GM21576 (cell line): Measurements from ENCODE around the gene TWF1.
"Not testable (repeated sequence)": the region's sequence is repeated elsewhere in the genome, so short reads cannot be mapped to it uniquely, and the experiment has no call there.

Experiments used
- ATAC-seq: cut with Tn5 transposase; IDR thresholded peaks from one replicate; pipeline ENCODE4 v1.9.1; 2021; ENCODE audit warnings: mild to moderate bottlenecking, moderate library complexity; ENCODE audit not compliant: unreplicated experiment

Gene TWF1

DNA sequence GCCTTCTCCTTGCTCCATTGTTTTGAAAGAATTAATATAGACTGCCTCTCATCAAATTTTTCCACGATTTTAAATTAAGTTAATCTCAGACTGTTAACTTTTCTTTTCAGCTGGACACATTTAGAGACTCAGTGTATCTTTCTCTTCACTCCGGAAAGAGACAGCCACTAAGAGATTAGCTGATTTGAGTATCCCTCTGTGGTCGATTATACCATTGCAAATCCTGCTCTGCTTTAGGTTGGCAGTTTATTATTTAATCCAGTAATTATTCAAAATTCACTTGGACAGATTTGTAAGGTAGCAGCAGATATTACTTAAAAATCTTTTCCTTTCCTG is 588 bp upstream of the TWF1 start:
- no peak for ATAC-seq

DNA sequence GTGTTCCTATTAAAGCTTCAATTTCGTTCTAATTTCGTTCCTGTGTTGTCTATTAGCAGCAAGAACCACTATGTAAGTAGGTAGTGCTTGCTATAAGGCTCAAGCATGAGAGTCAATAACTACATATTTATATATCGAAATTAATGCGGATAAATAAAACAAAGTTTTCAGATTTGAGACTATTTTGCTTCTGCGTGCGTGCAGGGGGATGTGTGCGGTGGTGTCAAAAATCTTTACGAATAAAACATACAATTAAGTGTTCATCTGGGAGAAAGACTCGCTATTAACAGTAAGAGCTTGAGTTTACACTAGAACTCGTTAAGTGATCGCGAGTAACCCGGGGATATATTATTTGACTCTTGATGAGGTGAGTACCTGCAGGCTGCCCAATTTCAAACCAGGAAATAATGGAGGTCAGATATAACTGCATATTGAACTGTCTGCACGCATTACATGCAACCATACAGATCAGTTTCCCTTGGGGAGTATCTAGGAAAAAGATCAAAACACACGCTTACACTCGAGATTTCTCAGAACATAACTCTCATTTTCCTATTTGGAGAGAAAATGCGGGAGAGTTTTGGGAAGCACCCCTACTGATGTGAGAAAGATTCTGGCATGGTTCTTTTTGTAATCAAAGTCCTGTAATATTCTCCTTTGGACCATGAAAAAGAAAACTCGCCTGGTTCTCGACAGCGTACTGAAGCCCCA is 813 bp downstream of the TWF1 start:
- no peak for ATAC-seq

DNA sequence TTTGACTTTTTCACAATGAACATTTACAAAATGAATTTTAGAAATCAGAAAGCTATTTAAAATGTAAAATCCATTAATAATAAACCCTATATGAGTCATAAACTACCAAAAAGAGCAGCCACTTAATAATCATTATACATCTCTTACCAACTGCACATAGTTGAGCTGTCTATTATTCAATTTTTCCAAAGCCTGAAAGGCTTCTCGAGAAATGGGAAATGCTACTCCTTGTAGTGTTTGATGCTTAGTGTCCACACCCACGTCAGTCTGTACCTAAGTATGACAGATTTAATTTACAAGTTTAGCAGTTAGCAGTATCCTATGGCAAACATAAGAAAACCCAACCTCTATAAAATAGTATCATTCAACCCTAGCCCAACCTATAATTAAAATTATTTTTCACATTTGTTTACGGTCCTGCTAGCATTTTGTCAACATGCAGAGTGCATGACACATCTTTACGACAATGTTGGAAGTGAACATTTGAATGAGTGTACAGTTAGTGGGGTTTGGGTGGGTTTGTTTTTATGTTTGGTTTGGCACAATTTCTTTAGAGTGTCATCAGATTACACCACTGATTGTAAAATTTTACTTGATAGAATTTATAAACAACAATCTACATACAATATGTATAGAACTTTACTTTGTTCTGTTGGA is 8.4 kb downstream of the TWF1 start:
- ATAC-seq = no peak

DNA sequence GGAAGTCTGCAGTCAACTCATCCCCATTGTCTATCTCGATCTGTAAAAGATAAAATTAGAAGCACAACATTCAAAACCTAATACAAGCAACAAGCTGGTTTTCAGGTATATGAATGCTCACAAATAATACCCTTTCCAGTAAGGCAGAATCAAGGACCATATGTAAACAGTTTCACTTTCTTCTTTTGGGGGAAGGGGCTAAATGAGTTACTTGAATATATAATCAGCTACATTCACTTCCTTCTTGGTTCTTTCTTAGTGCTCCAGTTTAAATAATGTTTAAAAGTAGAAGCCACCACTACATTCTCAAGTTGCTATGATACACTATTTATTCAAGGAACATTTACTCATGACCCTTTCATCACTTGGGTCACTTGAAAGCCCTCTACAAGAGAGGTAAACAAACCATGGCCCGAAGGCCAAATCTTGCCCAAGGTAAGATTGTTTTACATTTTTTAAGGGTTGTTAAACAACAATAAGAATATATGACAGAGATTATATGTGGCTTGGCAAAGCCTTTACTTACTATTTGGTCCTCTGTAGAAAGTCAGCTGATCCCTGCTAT is 10.3 kb downstream of the TWF1 start:
- ATAC-seq = no peak

DNA sequence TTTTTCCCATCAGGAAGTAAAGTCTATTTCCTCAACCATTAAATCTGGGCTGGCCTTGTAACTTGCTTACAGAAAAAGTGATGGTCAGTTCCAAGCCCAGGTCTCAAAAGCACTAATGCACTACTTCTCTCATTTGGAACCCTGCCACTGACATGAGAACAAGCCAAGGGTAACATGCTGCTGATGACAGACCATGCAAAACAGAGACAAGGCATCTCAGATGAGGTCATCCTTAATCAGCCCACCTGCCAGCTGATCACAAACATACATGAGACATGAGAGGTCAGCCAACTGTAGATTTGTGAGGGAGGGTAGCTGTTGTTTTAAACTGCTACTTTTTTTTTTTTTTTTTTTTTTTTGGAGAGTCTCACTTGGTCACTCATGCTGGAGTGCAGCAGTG is 16.2 kb downstream of the TWF1 start:
- ATAC-seq = no peak

DNA sequence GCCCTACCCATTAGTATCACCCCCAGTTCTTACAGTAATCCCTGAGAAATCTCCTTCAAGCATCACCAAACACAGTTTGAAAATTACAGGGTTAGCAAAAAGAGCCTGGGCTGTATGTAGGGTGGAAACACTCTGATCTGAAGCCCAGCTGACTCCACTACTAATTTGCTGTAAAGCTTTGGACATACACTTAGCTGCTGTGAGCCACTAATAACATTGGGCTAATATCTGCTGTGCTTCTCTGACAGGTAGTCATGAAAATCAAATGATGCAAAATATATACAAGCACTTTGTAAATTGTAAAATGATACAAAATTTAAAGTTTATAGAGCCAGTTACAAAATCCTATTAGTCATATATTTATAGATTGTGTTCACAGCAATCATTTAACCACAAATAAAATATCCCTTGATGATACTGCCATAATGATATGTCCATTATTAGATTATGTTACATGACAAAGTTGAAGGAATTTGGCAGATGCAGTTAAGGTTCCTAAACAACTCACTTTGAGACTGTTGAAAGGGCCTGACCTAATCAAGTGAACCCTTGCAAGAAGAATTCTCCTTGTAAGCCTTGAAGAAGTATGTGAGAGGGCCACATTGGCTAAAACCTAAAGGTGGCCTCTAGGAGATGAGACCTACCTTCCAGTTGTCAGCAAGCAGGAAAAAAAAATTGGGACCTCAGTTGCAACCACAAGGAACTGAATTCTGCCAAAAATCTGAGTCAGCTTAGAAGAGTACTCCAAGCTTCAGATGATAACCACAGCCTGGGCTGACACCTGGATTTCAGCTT is 19.0 kb downstream of the TWF1 start:
- no peak for ATAC-seq

DNA sequence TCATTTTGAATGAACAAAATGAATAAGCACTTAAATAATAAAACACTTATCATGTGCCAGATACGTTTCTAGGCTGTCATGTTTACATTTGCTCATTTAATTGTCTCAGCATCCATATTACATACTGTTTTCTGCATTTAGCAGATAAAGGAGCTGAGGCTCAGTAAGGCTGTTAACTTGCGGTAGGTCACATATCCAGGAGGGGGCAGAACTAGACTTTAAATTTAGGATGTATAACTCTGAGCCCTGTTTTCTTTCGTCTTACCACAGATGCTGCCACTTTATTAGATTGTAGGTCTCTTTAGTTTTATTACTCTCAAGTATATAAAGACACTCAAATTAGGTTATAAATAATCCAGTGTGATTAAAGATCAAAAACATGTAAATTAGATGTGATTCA is 29.6 kb downstream of the TWF1 start:
- ATAC-seq = peak; percentile 50

DNA sequence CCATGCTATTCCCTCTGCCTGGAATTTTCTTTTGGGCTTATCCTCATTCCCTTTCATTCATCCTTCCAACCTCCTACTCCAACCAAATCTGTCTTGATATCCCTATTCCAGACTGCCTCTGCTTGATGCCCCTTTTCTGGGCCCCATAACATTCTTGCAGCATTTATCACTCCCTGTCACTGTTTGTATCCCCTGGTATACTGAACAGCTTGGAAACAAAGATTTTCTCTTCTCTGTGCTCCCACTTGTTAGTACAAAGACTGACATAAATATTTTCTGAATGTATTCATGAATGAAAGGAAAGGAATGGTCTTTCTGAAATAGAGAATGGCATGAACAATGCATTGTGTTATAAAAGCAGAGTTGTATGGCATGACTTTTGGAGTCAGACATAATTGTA is 39.8 kb downstream of the TWF1 start:
- ATAC-seq = no peak

DNA sequence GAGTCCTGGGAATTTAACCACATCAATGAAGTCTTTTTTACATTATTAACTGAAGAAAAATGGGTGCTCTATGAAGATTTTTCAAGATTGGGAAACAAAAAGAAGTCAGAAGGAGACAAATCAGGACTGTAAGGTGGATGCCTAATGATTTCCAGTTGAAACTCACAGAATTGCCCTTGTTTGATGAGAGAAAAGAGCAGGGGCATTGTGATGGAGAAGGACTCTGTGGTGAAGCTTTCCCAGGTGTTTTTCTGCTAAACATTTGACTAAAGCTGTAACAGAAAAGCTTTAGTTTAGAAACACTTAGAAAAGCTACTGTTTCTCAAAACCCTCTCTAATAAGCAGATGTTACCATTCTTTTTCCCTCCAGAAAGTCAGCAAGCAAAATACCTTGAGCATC is 41.6 kb downstream of the TWF1 start:
- ATAC-seq = no peak

DNA sequence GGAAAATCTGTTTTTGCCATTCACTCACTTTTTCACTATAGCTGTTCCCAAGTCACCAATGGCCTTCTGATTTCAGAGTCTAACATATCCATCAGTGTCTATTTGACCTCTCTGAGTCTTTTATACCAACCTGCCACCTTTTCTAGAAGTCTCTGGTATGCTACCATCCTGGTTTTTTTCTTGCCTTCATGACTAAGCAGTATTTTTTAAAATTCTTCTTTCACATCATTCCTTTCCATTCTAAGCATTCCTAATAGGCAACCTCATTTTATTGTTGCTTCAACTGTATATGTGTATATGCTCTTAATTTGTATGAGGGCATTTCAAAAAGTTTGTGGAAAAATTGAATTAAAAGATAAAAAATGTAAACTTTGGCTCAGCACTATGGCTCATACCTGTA is 42.3 kb downstream of the TWF1 start:
- no peak for ATAC-seq

DNA sequence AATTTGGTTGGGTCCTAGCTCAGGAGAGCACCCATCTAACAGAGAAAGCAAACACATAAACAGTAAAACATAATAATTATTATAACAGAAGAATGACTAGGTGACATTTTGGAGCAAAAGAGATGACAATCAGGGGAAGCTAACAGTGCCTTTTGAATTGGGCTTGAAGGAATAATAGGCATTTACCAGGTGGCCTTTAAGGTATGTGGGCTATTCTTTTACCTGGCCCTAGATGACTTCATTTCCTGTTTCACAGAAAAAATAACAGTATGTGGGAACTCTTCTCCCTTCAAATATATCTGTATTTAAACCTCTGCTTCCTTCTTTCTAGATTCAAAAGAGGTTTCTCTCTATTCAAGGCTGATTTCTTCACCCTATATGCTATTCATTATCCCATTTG is 43.5 kb downstream of the TWF1 start:
- ATAC-seq = no peak

DNA sequence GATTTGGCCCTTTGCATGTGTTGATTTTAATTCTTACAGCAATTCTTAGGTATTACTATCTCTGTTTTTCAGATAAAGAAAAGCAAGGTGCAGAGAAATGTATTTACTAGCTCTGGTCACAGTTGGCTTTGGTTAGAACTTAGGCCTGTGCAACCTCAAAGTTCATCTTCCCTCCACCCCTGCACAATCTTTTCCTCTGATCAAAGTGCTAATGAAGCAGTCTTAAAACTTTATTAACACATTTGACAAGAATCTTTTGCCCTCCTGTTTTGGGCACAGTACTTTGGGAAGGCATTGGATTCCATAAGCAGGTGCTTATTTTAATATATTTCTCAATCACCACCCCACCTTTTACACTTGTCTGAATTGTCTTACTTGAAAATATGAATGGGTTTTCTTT is 44.6 kb downstream of the TWF1 start:
- ATAC-seq = no peak

DNA sequence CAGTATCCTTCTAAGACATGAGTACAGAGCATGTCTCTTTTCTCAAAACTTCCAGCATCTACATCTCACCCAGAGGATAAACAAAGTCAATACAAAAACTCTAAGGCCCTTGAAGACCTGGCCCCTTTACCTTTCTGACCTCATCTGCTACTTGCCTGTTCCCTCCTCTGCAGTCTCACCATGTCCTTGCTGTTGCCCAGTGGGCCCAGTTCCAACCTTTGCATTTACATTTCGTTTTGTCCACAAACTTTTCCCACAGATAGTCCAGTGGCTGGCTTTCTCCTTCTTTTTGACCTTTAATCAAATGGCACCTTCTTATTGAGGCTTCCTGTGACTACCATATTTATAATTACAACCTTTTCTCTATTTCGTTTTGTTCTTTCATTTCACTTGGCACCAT is 45.7 kb downstream of the TWF1 start:
- ATAC-seq = no peak

DNA sequence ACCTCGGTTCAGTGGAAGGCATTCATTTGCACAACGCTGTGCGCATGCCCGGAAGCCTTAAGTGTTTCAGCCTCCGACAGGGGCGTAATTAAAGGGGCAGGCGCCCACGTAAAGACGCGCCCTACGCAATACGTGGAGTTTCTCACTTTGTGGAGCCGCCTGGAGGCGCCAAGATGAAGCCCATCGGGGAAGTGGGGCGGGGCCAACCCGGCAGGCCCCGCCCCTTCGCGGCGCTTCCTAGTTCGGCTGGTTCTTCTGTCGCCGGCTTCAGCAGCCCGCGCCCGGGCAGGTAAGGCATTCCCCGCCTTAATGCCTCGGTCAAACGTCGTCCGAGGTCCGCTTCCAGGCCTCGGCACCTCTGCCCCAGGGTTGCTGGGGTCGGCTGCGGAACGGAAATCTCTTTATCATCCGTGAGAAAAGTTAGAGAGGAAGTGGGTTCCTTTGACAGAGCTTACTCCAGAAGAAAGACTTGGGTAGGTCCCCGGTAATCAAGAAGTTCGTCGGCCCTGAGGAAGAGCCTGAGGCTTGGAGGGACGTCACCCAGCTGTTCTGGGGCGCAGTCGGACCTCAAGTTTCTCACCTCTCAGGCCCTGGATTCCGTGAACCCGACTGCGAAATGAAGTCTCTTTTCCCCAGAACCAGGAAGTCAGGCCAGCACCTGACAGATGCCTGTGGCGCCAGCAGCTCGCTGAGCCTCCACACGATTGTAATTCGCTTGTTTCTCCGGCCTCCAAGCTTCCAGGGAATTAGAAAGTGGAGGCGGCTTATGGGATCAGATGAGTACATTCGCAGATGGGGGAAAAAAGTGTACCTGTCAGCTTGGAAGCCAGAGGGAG is 47.2 kb downstream of the TWF1 start, which contains the start of the genes IRAK4 and PUS7L:
Gene IRAK4 (plus strand): TSS at position 224 of the 836 bp plus-strand sequence. CDS start 9,161 bp downstream, outside the sequence.
Gene PUS7L (minus strand): TSS at position 63 of the 836 bp plus-strand sequence. CDS start 3,545 bp downstream, outside the sequence.
- ATAC-seq = peak; percentile 96

DNA sequence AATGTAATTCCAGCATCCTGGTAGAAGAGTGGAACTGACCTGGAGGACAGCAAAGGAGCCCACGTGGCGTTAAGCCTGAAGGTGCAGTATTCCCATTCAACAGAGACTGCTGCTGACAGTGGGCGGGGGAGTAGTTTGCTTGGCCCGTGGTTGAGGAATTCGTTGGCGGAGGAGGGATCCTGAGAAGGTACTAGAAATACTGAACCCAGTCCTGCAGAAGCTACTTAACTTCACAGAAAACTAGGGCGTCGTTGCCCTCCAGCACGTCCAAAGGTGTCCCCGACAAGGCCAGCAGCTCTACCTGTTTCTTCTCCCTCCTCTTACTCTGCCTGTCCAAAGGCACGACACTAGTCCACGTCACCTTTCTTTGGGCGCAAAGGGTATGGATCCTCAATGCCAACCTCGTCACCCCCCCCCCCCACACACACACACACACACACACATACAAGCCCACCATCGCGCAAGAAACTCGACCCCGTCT is 47.8 kb downstream of the TWF1 start:
- ATAC-seq = no peak

DNA sequence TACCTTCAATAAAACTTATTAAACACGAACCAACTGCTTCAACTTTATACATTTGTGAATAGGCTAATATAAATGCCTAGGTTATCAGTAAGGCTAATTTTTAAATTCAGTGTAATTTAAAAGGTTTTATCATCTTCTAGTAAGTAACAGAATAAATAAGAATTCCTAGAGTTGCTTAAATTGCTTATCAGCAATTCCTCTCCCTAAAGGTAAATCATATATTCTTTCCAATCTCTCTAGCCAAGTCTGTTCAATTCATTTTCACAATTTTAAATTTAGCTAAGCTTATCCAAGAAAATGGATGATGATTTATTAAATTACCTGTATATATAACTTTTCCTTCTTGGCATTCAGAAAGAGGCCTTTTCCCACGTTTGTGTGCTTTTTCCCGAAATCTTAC is 52.1 kb downstream of the TWF1 start:
- no peak for ATAC-seq

DNA sequence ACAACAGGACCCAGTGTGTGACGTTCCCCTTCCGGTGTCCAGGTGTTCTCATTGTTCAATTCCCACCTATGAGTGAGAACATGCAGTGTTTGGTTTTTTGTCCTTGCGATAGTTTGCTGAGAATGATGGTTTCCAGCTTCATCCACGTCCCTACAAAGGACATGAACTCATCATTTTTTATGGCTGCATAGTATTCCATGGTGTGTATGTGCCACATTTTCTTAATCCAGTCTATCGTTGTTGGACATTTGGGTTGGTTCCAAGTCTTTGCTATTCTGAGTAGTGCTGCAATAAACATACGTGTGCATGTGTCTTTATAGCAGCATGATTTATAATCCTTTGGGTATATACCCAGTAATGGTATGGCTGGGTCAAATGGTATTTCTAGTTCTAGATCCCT is 54.8 kb downstream of the TWF1 start:
- ATAC-seq = not testable (repeated sequence)

DNA sequence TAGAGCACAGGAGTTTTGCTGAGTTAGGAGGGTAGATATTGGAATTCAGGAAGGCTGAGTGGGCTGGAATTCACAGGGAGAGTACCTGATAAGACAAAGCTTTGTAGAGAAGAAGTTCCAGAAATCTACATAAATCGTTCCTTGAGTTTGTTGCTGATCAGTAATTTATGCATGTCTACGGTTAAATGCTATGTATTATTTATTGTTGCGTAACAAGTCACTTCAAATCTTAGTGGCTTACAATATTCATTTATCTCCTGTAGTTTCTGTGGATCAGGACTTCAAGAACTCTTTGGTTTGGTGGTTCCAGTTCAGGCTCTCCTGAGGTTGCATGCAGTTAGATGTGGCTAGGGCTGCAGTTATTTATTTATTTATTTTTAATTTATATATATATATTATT is 55.3 kb downstream of the TWF1 start:
- no peak for ATAC-seq

DNA sequence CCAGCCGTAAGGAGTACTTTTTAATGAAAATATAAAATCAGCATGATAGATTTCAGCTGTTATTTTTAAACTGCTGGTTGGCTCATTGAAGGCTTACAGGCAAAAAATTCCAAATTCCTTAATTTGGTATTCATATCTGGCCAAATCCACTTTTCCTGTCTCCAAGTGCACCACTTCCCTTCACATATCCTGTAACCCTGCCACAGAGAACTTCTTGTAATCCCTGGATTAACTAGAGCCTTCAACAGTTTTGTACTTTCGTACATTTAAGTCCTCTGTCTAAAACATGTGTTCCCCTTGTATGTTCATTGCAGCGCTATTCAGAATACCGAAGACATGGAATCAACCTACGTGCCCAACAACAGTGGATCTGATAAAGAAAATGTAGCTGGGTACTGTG is 57.1 kb downstream of the TWF1 start:
- ATAC-seq = no peak

DNA sequence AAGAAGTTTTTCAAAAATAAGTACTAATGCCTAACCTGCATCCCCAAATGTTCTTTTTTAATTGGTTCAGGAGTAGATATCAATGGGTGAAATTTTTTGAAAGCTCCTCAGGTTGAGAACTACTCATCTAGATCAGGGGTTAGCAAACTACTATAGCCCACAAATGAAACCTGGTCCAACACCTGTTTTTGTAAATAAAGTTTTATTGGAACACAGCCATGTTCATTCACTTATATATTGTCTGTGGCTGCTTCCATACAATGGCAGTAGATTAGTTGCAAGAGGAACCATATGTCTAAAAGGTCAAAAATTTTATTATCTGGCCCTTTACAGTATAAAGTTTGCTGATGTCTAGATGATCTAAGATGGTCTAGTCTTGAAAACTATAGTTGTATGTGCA is 61.3 kb downstream of the TWF1 start:
- no peak for ATAC-seq
